ENCODE data around the gene TTC33. TPM values are rescaled to one million over a fixed set of nuclear protein-coding genes. Genes with fewer than 3 reads are reported as not detected.

The TTC33 gene
- polyA plus RNA-seq, 1 of the 3 experiments (the other 2 are of a cell fraction): 2.2 TPM

GRCh38 chr5:40682154-40683017 lies 73.4 kb downstream of the TTC33 start:
- no peaks in the 10 kb centered on the region for H3K9me2 ChIP-seq
- POLR2A ChIA-PET: no interaction called here
- H3K27ac ChIP-seq (ENCODE audit: low read depth in 2 of 2, low read length in 1 of 2): no peak overlapping the region
- peaks cover 50% of the 10 kb centered on the region for H3K27me3 ChIP-seq (ENCODE audit: insufficient read depth)
- no peak overlapping the region for H3K9ac ChIP-seq
- H3K36me3 ChIP-seq (replicated peaks in 1 of 2; ENCODE audit: control insufficient read depth in 1 of 2, insufficient read depth in 2 of 2, low read length in 1 of 2): no peaks in the 10 kb centered on the region
- no peaks in the 10 kb centered on the region for H3K9me3 ChIP-seq
- DNase-seq: no peak
- H3K4me2 ChIP-seq: no peak overlapping the region
- peaks cover 4% of the 10 kb centered on the region for H3F3A ChIP-seq (replicated peaks; ENCODE audit: insufficient read depth)
- H4K20me1 ChIP-seq (ENCODE audit: insufficient read depth): no peaks in the 10 kb centered on the region; the same call in 1 of the 2 replicates
- no peak overlapping the region for H2AFZ ChIP-seq (ENCODE audit: low read depth)
- TF ChIP-seq FOXM1 (IDR thresholded peaks at IDR 0.05; ENCODE audit: low read depth): no peak
- no peak for TF ChIP-seq TEAD4 (IDR thresholded peaks at IDR 0.05; ENCODE audit: borderline replicate concordance, insufficient read depth)
- no peak for TF ChIP-seq TCF12 (IDR thresholded peaks at IDR 0.05)
- TF ChIP-seq, protein P1, sequence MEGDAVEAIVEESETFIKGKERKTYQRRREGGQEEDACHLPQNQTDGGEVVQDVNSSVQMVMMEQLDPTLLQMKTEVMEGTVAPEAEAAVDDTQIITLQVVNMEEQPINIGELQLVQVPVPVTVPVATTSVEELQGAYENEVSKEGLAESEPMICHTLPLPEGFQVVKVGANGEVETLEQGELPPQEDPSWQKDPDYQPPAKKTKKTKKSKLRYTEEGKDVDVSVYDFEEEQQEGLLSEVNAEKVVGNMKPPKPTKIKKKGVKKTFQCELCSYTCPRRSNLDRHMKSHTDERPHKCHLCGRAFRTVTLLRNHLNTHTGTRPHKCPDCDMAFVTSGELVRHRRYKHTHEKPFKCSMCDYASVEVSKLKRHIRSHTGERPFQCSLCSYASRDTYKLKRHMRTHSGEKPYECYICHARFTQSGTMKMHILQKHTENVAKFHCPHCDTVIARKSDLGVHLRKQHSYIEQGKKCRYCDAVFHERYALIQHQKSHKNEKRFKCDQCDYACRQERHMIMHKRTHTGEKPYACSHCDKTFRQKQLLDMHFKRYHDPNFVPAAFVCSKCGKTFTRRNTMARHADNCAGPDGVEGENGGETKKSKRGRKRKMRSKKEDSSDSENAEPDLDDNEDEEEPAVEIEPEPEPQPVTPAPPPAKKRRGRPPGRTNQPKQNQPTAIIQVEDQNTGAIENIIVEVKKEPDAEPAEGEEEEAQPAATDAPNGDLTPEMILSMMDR (IDR thresholded peaks at IDR 0.05): no peak
- TF ChIP-seq SMC3 (IDR thresholded peaks at IDR 0.05; ENCODE audit: low read depth, low read length): no peak
- no peak for TF ChIP-seq NRF1 (IDR thresholded peaks at IDR 0.05; ENCODE audit: low read depth, low read length)
- TF ChIP-seq RAD21 (IDR thresholded peaks at IDR 0.05; ENCODE audit: low read length): no peak
- no peak for TF ChIP-seq ZBTB33 (IDR thresholded peaks at IDR 0.05; ENCODE audit: borderline replicate concordance, low read depth)
- TF ChIP-seq JUND (IDR thresholded peaks at IDR 0.05): no peak
- no peak for TF ChIP-seq MXI1 (IDR thresholded peaks at IDR 0.05; ENCODE audit: low read depth, low read length)
- no peak for TF ChIP-seq RCOR1 (IDR thresholded peaks at IDR 0.05; ENCODE audit: low read length)
- CTCF ChIA-PET: interaction anchor here (1.3 kb wide), 1 partner anchor 733 kb away, joined by 3 read pairs; no protein-coding TSS in a partner anchor
- H3K4me3 ChIP-seq (ENCODE audit: low read depth in 2 of 2, low read length in 1 of 2): no peak overlapping the region
- H3K4me1 ChIP-seq (ENCODE audit: control insufficient read depth in 1 of 2, insufficient read depth in 2 of 2, low read depth in 1 of 2, low read length in 1 of 2): peaks cover 5 to 6% of the 10 kb centered on the region in 2 experiments; a peak in 1 of 4 replicates
- WGBS (ENCODE audit: low lambda C conversion rate): 81% methylated on average over 16 of the region's 16 CpGs
- no peaks in the 10 kb centered on the region for H3K79me2 ChIP-seq (ENCODE audit: insufficient read depth)

Data from SK-N-SH (cell line).